GF-D8 (cell line): ENCODE measurements around the gene TBC1D13.
"Not testable (repeated sequence)": the region's sequence is repeated elsewhere in the genome, so short reads cannot be mapped to it uniquely, and the experiment has no call there.

Source experiments
- DNase-seq: peaks from one replicate; lab custom pipeline; 2025; lab: John Stamatoyannopoulos, UW

The TBC1D13 gene

DNA sequence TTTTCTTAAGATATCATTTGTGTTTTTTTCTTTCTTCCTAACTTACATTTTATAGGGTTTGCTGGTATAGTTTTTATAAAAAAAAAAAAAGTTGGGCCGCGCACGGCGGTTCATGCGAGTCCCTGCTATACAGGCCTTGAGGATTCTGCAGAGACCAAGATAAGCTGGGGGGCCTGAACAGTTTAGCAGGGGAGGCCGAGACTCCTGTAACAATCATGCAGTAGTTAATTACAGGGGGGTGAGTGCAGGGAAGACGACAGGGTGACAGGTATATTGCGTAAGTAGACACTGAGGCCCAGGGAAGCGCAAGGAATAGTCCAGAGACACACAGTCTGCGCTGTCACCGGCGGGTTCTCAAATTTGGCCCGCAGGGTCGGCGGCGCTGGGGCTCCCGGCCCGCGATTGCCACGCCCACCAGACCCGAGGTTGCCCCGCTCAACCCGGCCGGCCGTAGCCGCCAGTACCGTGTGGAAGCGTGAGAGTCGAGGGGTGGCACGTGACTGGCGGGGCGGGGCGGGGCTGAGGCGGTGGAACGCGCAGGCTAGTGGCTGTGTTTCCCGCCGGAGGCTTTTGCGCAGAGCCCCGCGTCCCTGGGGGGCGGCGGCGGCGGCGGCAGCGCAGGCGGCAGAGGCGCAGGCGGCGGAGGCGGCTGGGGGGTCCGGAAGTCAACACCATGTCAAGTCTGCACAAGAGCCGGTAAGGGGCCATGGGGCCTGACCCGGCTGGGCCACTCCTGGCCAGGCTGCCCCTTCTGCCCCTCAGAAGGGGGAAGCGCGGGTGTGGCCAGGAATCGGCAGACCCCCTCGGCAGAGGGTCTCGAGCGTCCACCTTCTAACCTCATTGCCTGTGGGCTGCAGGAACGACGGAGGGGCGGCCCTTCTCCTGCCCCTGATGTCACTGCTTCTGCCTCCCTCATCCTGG is at the start of gene TBC1D13:
TSS of gene TBC1D13 (plus strand) at position 573 of the 921 bp plus-strand sequence. CDS start at position 674, 101 bp downstream.
- peak; percentile 80 for DNase-seq

GRCh38 chr9:128742401-128742800 is 44.7 kb upstream of the TBC1D13 start:
- DNase-seq, result no peak

DNA sequence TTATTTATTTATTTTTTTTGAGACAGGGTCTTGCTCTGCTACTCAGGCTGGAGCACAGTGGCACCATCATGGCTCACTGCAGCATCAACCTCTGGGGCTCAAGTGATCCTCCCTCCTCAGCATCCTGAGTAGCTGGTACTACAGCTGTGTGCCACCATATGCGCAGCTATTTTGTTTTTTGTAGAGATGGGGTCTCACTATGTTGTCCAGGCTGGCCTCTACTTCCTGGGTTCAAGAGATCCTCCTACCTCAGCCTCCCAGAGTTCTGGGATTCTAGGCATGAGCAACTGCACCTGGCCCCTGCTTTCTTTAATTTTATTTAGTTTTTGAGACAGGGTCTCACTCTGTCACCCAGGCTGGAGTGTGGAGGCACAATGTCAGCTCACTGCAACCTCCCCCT is 43.6 kb upstream of the TBC1D13 start:
- DNase-seq, result no peak

- DNase-seq, result no peak
Observed at GRCh38 chr9:128747241-128747640, 39.8 kb upstream of the TBC1D13 start.

DNA sequence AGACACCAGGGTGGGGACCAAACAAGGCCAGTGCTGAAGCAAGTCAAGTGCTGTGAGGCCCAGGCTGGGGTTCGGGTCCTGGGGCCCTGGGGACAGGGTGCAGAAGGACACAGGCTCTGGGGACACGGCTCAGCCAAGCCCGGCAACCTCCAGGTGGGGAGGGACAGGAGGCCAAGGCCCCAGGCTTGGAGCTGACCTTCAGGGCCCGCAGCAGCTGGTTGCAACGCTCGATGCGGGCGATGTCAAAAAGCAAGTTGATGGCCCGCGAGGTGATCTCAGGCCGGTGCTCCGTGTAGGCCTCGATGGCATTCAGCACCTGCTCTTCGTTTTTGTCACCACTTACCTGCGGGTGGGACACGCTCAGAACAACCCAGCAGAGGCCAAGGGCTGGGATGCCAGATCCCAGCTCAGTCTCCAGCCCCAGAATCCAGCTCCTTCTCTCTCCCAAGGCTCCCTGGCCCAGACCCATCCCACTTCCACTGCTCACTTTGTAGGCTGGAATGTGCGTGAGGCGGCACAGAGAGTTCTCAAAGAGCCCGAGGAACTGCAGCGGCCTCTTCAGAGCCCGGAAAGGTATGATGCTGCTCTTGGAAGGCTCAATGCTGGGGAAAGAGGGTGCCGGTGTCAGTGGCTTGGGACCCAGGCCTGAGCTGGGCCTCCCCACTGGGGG is 36.0 kb upstream of the TBC1D13 start:
- DNase-seq, result no peak

DNA sequence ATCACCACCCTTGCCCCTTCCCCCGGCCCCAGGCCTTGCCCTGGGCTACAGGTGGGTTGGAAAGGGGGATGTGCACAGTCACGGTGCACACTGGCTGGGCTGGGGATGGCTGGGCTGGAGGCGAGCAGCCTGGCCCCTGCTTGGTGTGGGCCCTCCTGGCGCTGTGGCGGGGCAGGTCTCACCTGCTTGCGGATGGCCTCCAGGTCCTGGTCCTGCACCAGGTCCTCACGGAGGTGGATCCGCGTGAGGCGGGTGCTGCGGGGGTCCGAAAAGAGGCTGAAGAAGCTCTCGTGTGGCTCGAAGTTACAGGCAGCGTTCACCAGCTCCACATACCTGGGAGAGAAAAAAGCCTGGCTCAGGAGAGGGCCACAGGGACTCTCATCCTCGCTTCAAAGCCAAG is 33.4 kb upstream of the TBC1D13 start:
- no peak for DNase-seq

DNA sequence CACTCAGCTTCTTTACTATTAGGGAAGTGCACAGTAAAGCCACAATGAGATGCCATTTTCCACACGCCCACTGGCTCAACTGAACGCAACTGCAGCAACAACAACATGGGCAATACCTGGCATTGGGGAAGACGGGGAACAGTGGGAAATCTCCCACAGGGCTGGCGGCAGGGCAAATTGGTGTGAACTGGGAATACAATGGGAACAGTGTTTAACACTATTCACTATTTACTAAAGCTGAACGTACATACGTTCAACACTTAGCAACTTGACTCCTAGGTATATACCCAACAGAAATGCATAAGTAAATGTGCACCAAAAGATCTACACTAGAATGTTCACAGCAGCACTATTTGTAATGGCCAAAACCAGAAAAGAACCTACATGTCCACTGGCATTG is 29.5 kb upstream of the TBC1D13 start:
- DNase-seq, result no peak

- no peak for DNase-seq
Observed at GRCh38 chr9:128762671-128763449, 24.2 kb upstream of the TBC1D13 start.

- no peak for DNase-seq
Observed at GRCh38 chr9:128764361-128764760, 22.7 kb upstream of the TBC1D13 start.

GRCh38 chr9:128765499-128765898 is 21.6 kb upstream of the TBC1D13 start:
- DNase-seq, result no peak

DNA sequence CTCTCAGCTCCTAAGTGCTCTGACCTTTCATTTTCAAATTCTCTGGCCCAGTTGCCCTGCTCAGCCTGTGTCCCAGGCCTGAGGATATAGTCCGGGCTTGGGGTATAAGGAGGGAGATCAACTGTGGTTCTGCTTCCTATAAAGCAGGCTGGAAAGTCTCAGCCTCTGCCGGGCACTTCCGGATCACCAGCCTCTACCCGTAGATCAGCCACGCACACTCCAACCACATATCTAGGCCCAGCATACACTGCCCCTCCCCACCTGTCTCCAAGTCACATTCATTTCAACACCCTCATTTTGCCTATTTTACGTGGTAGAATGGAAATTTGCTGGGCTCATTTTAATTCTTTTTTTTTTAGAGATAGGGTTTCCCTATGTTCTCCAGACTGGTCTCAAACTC is 18.4 kb upstream of the TBC1D13 start:
- no peak for DNase-seq

DNA sequence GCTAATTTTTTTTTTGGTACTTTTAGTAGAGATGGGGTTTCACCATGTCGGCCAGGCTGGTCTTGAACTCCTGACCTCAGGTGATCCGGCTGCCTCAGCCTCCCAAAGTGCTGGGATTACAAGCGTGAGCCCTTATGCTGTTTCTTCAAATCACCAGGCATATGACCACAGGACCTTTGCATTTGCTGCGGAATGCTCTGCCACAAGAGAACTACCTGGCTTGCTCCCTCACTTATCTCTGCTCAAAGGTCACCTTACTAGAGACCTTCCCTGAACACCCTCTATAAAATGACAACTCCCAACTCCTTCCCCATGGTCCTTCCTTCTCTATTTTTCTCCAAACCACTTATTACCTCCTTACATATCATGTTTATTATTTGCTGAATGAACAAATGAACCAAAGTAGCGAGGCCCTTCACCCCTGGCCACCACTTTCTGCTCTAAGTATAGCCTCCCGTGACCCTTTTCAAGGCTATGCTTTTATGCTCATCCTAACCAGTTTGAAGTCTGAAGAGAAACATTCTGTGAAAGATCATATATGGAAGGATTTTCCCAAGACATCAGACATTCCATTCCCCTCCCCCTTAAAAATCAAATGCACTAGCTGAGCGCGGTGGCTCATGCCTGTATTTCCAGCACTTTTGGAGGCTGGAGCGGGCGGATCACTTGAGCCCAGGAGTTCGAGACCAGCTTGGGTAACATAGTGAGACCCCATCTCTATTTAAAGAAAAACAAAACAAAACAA is 16.6 kb upstream of the TBC1D13 start:
- DNase-seq, result no peak

GRCh38 chr9:128771094-128771721 is 15.8 kb upstream of the TBC1D13 start:
- no peak for DNase-seq

DNA sequence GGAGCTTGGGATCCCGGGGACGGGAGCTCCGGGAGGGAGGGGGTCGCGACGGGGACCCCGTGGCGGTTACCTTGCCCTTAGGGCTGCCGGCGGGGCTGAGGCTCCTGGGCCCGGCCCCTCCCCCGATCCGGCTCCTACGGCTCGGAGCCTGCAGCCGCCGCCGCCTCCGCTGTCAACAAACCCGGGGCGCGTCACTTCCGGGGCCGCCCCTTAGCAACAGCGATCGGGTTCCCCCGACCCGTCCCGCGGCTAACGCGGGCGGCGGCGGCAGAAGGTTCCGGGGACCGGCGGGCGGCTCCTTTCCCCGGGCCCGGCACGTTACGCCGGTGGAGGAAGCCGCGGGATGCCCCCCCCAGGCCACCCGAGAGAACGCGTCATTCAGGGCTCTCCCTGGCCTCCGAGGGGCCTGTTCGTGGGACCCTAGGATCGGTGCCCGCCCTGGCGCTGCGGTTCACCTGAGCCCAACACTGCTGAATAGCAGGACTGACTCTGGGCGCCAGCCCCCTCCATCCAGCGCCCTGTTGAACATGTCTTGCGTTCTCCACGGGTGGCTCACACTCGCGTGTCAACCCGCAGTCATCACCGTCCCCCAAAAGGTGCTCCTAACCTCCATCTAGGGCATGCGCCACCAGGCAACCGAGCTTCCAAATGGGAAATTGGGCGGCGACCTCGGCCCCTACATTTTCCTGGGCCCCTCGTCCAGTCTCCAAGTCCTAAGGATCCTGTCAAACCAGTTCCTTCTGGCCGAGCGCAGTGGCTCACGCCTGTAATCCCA is 15.1 kb upstream of the TBC1D13 start, which contains the start of gene ZER1:
TSS of gene ZER1 (minus strand) at position 183 of the 775 bp plus-strand sequence. CDS start 16,362 bp downstream, outside the sequence.
- DNase-seq, result peak; percentile 58

- DNase-seq, result no peak
Observed at GRCh38 chr9:128773049-128773448, 14.0 kb upstream of the TBC1D13 start.

- DNase-seq, result no peak
Observed at GRCh38 chr9:128774804-128775203, 12.2 kb upstream of the TBC1D13 start.

GRCh38 chr9:128780093-128780492 is 7.0 kb upstream of the TBC1D13 start:
- DNase-seq, result not testable (repeated sequence)

DNA sequence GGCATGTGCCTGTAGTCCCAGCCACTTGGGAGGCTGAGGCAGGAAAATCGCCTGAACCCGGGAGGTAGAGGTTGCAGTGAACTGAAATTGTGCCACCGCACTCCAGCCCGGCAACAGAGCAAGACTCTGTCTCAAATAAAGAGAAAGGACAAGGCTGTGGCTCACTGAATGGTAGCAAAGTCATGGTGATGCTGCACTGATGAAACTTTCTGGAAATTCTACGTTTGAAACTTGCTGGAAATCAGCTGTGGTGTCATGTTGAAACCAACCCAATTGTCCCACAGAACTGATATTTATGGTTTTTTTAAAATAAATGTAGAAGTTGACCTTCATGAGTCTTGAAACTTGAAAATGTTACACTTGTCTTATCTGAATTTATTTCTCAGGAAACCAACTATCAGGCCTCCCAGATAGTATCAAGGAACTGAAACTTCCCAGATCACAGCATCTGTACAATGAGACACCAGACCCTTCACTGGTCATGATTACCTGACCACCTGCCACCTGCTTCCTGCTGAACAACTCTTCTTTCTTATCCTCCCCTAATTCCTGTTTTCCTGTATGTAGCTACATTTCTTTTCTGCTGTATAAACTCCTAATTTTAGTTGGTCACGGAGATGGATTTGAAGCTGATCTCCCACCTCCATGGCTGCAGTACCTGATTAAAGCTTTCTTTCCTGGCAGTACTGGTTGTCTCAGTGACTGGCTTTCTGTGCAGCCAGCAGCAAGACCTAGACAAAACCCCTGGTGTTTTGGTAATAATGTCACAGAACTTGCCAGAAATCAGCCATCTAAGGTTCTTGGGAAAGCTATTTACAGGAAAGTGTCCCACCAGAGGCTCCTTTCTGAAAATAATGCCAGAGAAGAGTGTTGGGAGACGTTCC is 5.6 kb upstream of the TBC1D13 start:
- peak; percentile 38 for DNase-seq

- no peak for DNase-seq
Observed at GRCh38 chr9:128782669-128783068, 4.4 kb upstream of the TBC1D13 start.
